Measurements from ENCODE around the gene NR2E3.

The NR2E3 gene

GRCh38 chr15:71810256-71811035 lies at the start of gene NR2E3:
NR2E3 (plus strand) TSS chr15:71810554; CDS start chr15:71810744, 190 bp downstream.
- no peak for DNase-seq

GRCh38 chr15:71760852-71761251 lies 49.5 kb upstream of the NR2E3 start:
- DNase-seq, result no peak

GRCh38 chr15:71761649-71762048 lies 48.7 kb upstream of the NR2E3 start:
- DNase-seq, result no peak

- no peak for DNase-seq
Observed at GRCh38 chr15:71768184-71768583, 42.2 kb upstream of the NR2E3 start.

- DNase-seq, result no peak
Observed at GRCh38 chr15:71773206-71773859, 37.0 kb upstream of the NR2E3 start.

GRCh38 chr15:71775856-71776255 lies 34.5 kb upstream of the NR2E3 start:
- no peak for DNase-seq

GRCh38 chr15:71776304-71776703 lies 34.0 kb upstream of the NR2E3 start:
- DNase-seq, result no peak

GRCh38 chr15:71777216-71777943 lies 33.0 kb upstream of the NR2E3 start:
- no peak for DNase-seq

- DNase-seq, result no peak
Observed at GRCh38 chr15:71779073-71779797, 31.1 kb upstream of the NR2E3 start.

GRCh38 chr15:71780115-71780976 lies 30.0 kb upstream of the NR2E3 start:
- DNase-seq, result peak; percentile 24

- no peak for DNase-seq
Observed at GRCh38 chr15:71781179-71781964, 29.0 kb upstream of the NR2E3 start.

- DNase-seq, result no peak
Observed at GRCh38 chr15:71781965-71782265, 28.4 kb upstream of the NR2E3 start.

GRCh38 chr15:71782422-71783165 lies 27.8 kb upstream of the NR2E3 start:
- DNase-seq, result no peak

GRCh38 chr15:71784719-71785118 lies 25.6 kb upstream of the NR2E3 start:
- no peak for DNase-seq

GRCh38 chr15:71785996-71786395 lies 24.4 kb upstream of the NR2E3 start:
- no peak for DNase-seq

- DNase-seq, result no peak
Observed at GRCh38 chr15:71786673-71787072, 23.7 kb upstream of the NR2E3 start.

- no peak for DNase-seq
Observed at GRCh38 chr15:71788646-71789579, 21.4 kb upstream of the NR2E3 start.

GRCh38 chr15:71789616-71790015 lies 20.7 kb upstream of the NR2E3 start:
- no peak for DNase-seq

- no peak for DNase-seq
Observed at GRCh38 chr15:71790081-71790480, 20.3 kb upstream of the NR2E3 start.

- DNase-seq, result no peak
Observed at GRCh38 chr15:71791975-71792374, 18.4 kb upstream of the NR2E3 start.

All from SHP77 treated with DMSO at 0.1 percent for 48 hours (cell line).